Immature natural killer cell (primary cell): ENCODE measurements around the gene WDR1. TPM values are rescaled to one million over a fixed set of nuclear protein-coding genes. Genes with fewer than 3 reads are reported as not detected.

Experiments used
- DNase-seq, 3 donors: peaks; one replicate each; pipeline ENCODE4 v3.0.0; 2022; ENCODE audit warnings: mixed read lengths in 1 of 3
- H3K27ac Mint-ChIP-seq, 6 donors: one replicate each; pipeline ENCODE4 v1.8.0; 2020; ENCODE audit warnings: mixed read lengths in 6 of 6, mild to moderate bottlenecking in 5 of 6, inconsistent platforms in 4 of 6, moderate library complexity in 3 of 6
- H3K27me3 Mint-ChIP-seq, 3 donors: one replicate each; pipeline ENCODE4 v1.8.0; 2020 to 2021; ENCODE audit warnings: low read depth in 3 of 3, mild to moderate bottlenecking in 3 of 3, mixed read lengths in 3 of 3, moderate library complexity in 3 of 3, inconsistent platforms in 1 of 3
- H3K36me3 Mint-ChIP-seq, 3 donors: one replicate each; pipeline ENCODE4 v1.8.0; 2020; ENCODE audit warnings: mixed read lengths in 3 of 3, inconsistent platforms in 2 of 3, mild to moderate bottlenecking in 2 of 3
- H3K4me1 Mint-ChIP-seq, 2 donors: one replicate each; pipeline ENCODE4 v1.8.0; 2020; ENCODE audit warnings: inconsistent platforms in 2 of 2, mild to moderate bottlenecking in 2 of 2, mixed read lengths in 2 of 2, moderate library complexity in 1 of 2
- H3K4me3 Mint-ChIP-seq, 5 donors: one replicate each; pipeline ENCODE4 v1.8.0; 2020; ENCODE audit warnings: mild to moderate bottlenecking in 5 of 5, mixed read lengths in 5 of 5, inconsistent platforms in 3 of 5, moderate library complexity in 3 of 5
- H3K9me3 Mint-ChIP-seq, 6 donors: one replicate each; pipeline ENCODE4 v1.8.0; 2020; ENCODE audit warnings: mild to moderate bottlenecking in 6 of 6, mixed read lengths in 6 of 6, inconsistent platforms in 4 of 6, moderate library complexity in 3 of 6
- polyA plus RNA-seq, 3 donors: library from polyadenylated mRNA; unstranded; fragments of 300-500 nt; fragmentation: Illumina TruSeq; gene quantifications; one replicate each; pipeline ENCODE4 v1.2.3, GENCODE V29; 2021

WDR1 gene
- polyA plus RNA-seq, 3 donors from 2014 or later = 339 to 509 (median 401) TPM

DNA sequence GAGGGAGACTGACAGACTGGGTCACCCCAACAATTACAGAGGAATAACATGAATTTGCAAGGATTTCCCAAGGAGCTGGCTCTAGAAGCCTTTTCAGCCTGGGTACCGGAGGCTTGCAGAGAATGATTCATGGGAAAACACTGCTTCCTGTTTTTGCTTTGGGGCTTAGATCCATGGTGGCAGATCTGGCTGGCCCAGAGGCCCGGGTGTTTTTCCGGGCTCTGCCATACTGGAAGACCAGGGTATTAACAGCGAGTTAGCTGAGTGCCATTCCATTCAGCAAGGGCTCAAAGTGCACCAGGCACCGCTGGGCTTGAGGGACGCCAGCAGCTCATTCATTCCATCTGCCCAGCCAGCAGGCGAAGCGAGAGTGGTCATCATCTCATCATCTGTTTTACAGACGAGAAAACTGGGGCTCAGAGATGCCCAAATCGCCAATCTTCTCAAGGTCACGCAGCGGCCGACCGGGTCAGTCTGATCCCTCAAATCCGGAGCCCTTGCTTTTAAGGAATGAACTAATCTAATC is 1.3 kb downstream of the WDR1 start:
- H3K9me3 Mint-ChIP-seq = no peaks in the 10 kb centered on the region
- peaks cover 0 to 39% (median 10%) of the 10 kb centered on the region in 3 donors for H3K36me3 Mint-ChIP-seq
- H3K4me3 Mint-ChIP-seq = peak overlapping the region; percentile 93 to 94 (median 93)
- DNase-seq = no peak
- peaks cover 11 to 16% (median 15%) of the 10 kb centered on the region in 3 donors for H3K27me3 Mint-ChIP-seq
- peak overlapping the region; percentile 88 to 96 (median 93) for H3K27ac Mint-ChIP-seq
- H3K4me1 Mint-ChIP-seq = peaks cover 63 to 73% of the 10 kb centered on the region in 2 donors

DNA sequence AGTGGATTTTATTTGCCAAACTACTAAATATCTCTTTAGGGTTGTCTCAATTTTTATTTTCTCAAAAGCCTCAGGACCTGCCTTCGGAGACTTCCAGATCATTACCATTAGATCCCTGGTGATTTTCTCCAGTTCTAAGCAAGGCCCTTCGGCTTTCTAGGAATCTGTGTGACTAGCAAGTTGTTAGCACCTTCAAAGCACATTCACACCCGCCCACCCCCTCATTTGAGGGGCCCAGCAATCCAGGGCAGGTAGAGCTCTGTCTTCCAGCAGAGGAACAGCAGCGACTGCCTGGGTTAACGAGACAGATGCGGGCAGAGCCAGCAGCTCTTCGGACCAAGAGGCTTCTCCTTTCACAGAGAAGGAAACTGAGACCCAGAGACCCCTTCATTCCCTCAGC is 2.0 kb downstream of the WDR1 start:
- H3K4me1 Mint-ChIP-seq = peaks cover 71 to 81% of the 10 kb centered on the region in 2 donors
- H3K9me3 Mint-ChIP-seq = no peaks in the 10 kb centered on the region
- H3K27ac Mint-ChIP-seq = peak overlapping the region; percentile 88 to 96 (median 93)
- peaks cover 13 to 16% (median 15%) of the 10 kb centered on the region in 3 donors for H3K27me3 Mint-ChIP-seq
- peak overlapping the region; percentile 93 to 94 (median 93) for H3K4me3 Mint-ChIP-seq
- no peak for DNase-seq
- peaks cover 0 to 42% (median 10%) of the 10 kb centered on the region in 3 donors for H3K36me3 Mint-ChIP-seq

- Mint-ChIP-seq H3K4me1 (peaks cover 75 to 85% of the 10 kb centered on the region in 2 donors), H3K27ac (peak overlapping the region; percentile 29 to 96 (median 86)), H3K4me3 (peak overlapping the region; percentile 42 to 94 (median 93)), H3K9me3 (no peaks in the 10 kb centered on the region), H3K36me3 (peaks cover 0 to 42% (median 10%) of the 10 kb centered on the region in 3 donors), H3K27me3 (peaks cover 13 to 16% (median 15%) of the 10 kb centered on the region in 3 donors)
- no peak for DNase-seq
Measured at GRCh38 chr4:10114147-10114546, 2.5 kb downstream of the WDR1 start.

GRCh38 chr4:10113362-10114047 is 3.1 kb downstream of the WDR1 start:
- Mint-ChIP-seq H3K27me3 (peaks cover 13 to 16% (median 15%) of the 10 kb centered on the region in 3 donors), H3K4me3 (peak overlapping the region; percentile 40 to 94 (median 62)), H3K27ac (peak overlapping the region; percentile 29 to 96 (median 86)), H3K4me1 (peaks cover 80 to 92% of the 10 kb centered on the region in 2 donors), H3K9me3 (no peaks in the 10 kb centered on the region), H3K36me3 (peaks cover 0 to 42% (median 10%) of the 10 kb centered on the region in 3 donors)
- DNase-seq = no peak

- Mint-ChIP-seq H3K4me3 (peak overlapping the region in 1 of 5 donors; percentile 27), H3K9me3 (no peaks in the 10 kb centered on the region), H3K27ac (peak overlapping the region; percentile 58 to 93 (median 82)), H3K4me1 (peaks cover 87 to 94% of the 10 kb centered on the region in 2 donors), H3K36me3 (peaks cover 0 to 42% (median 10%) of the 10 kb centered on the region in 3 donors), H3K27me3 (peaks cover 13 to 18% (median 15%) of the 10 kb centered on the region in 3 donors)
- DNase-seq = no peak
Measured at GRCh38 chr4:10112658-10113284, 3.8 kb downstream of the WDR1 start.

GRCh38 chr4:10111067-10111801 is 5.4 kb downstream of the WDR1 start:
- H3K36me3 Mint-ChIP-seq = peaks cover 0 to 42% (median 10%) of the 10 kb centered on the region in 3 donors
- peaks cover 95 to 98% of the 10 kb centered on the region in 2 donors for H3K4me1 Mint-ChIP-seq
- DNase-seq = no peak

DNA sequence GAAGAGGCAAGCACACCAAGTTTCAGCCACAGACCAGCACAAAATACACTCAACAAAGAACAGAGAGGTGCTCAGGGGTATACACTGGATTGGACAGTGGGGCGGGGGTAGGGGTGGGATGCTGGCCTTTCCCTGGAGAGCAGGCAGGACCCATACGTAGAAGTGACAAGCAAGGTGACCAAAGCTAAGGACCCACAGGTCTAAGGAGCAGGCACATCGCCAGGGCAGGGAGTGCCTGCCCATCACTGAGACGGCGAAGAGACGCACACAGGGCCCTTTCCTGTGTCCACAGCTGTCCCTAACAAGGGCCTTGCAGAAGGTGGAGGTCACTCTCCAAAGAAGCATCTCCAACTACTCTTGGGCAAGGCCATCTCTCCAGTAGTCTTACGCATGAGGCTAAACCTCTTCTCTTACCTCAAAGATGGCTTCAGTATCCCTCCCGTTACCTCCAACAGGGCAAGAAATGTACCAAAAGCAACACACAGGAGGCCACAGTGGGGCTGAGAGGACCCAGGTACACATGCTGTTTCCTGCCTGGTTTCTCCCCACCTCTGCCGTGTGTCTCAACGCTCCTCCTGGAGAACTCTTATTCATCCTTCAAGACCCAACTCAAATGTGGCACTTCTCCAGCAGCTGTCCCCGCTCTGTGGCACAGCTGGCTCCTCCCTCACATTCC is 6.5 kb downstream of the WDR1 start:
- Mint-ChIP-seq H3K36me3 (peaks cover 0 to 42% (median 10%) of the 10 kb centered on the region in 3 donors), H3K27me3 (peaks cover 0 to 7% (median 2%) of the 10 kb centered on the region in 3 donors), H3K27ac (peak overlapping the region; percentile 84 to 94 (median 90)), H3K4me3 (peak overlapping the region; percentile 49 to 71 (median 61)), H3K9me3 (no peaks in the 10 kb centered on the region), H3K4me1 (peaks cover 99 to 100% of the 10 kb centered on the region in 2 donors)
- DNase-seq = no peak

More at GRCh38 chr4:10111067-10111801, 5.4 kb downstream of the WDR1 start:
- H3K27ac Mint-ChIP-seq = peak overlapping the region in 5 of 6 donors; percentile 45 to 79 (median 74)
- no peaks in the 10 kb centered on the region for H3K9me3 Mint-ChIP-seq
- H3K27me3 Mint-ChIP-seq = peaks cover 6 to 10% (median 6%) of the 10 kb centered on the region in 3 donors
- peak overlapping the region in 4 of 5 donors; percentile 46 to 57 (median 51) for H3K4me3 Mint-ChIP-seq

DNA sequence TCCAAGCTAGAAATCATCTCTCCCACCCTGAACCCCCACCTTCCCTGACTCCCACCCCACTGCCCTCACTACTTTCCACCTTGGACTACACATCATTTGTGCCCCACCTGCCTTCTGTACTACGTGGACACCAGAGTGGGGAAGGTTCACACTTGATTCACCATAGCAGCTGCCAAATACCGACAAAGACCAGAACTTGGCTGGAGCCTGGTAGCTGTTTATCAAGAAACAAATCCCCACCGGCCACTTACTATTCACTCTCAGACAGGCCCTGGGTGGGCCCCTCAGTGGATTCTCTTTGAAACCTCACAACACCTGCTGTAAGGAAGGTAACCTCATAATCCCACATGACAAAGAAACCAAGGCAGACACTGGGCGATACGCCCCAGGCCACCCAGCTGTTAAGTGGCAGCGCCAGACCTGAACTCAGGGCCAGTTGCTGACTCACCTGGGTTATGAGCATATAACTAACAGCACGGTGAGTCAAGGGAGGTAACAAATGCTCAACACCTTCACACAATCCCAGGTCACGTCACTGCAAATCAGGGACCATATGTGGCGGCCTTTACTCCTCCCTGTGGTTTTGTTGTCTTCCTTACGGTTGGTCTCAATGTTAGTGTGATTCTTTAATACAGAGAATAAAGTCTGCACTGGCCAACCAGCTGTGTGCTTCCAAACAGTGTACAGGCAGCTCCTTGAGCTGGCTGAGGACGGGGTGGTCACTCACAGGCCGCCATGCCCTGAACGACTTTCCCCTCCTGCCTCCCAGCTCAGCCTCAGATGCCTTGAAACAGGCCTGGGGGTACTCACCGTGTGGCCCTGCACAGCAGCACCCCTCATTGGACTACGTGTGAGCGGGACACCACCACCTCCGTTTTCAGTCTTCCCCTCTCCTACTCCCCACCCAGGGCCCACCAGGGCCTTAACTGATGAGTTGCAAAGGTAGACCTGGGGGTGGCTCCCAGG is 7.5 kb downstream of the WDR1 start:
- H3K4me1 Mint-ChIP-seq = peaks cover 99 to 100% of the 10 kb centered on the region in 2 donors
- H3K4me3 Mint-ChIP-seq = peak overlapping the region; percentile 40 to 71 (median 60)
- H3K27ac Mint-ChIP-seq = peak overlapping the region; percentile 84 to 94 (median 90)
- peaks cover 0 to 7% (median 2%) of the 10 kb centered on the region in 3 donors for H3K27me3 Mint-ChIP-seq
- peaks cover 0 to 35% (median 10%) of the 10 kb centered on the region in 3 donors for H3K36me3 Mint-ChIP-seq
- DNase-seq = no peak
- H3K9me3 Mint-ChIP-seq = no peaks in the 10 kb centered on the region

DNA sequence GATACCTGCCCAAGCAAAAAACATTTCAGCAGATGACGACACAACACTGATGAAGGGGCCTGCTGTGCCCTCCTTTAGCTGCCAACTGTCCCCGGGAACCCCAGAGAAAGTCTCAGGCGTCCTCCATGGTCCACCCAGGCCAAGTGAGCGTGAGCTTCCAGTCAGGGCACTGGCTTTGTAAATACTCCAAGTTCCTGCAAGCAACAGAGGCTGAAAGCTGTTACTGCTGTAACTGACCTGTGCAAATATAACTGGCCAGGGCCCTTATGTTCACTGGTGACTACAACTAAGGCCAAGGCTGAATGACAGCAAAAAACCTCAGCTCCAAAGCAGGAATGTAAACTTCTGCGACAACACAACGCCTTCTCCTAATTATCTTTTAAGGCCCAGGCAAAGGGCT is 8.2 kb downstream of the WDR1 start:
- Mint-ChIP-seq H3K4me1 (peaks cover 95 to 100% of the 10 kb centered on the region in 2 donors), H3K27ac (peak overlapping the region; percentile 84 to 94 (median 90)), H3K9me3 (no peaks in the 10 kb centered on the region), H3K27me3 (peaks cover 0 to 7% (median 2%) of the 10 kb centered on the region in 3 donors), H3K36me3 (peaks cover 0 to 30% (median 4%) of the 10 kb centered on the region in 3 donors), H3K4me3 (peak overlapping the region in 4 of 5 donors; percentile 40 to 73 (median 61))
- no peak for DNase-seq

- Mint-ChIP-seq H3K9me3 (no peaks in the 10 kb centered on the region), H3K27ac (peak overlapping the region; percentile 84 to 94 (median 90)), H3K4me1 (peaks cover 96 to 100% of the 10 kb centered on the region in 2 donors), H3K4me3 (peak overlapping the region; percentile 48 to 75 (median 65)), H3K27me3 (peaks cover 0 to 7% (median 2%) of the 10 kb centered on the region in 3 donors), H3K36me3 (peaks cover 0 to 23% (median 0%) of the 10 kb centered on the region in 3 donors)
- DNase-seq = no peak
Measured at GRCh38 chr4:10107111-10108091, 9.2 kb downstream of the WDR1 start.
